WTC11 (cell line): ENCODE data around the gene PDGFRB. TPM values are rescaled to one million over a fixed set of nuclear protein-coding genes. Genes with fewer than 3 reads are reported as not detected.
A peak's percentile ranks its signal among the peaks of the same experiment; 100 is the strongest.

ENCODE experiments used
- ATAC-seq: fragments of 200-7000 bp; cut with Tn5 transposase; 2 replicates; pipeline ENCODE4 v1.10.0; 2021; ENCODE audit warnings: mild to moderate bottlenecking, moderate library complexity
- CTCF ChIA-PET: fragments of 300-600 bp; sonication (Branson Sonifier 250); formaldehyde crosslinking; loops from one replicate; lab custom pipeline; 2021; ENCODE audit warnings: antibody characterized with exemption; lab: Charles Lee
- POLR2A ChIA-PET: fragments of 350-600 bp; sonication (Branson Sonifier 250); formaldehyde crosslinking; loops from one replicate; lab custom pipeline; 2021; ENCODE audit warnings: antibody characterized with exemption; lab: Charles Lee
- DNase-seq: peaks from one replicate; pipeline ENCODE4 v3.0.0; 2021; ENCODE audit warnings: low spot score
- H3K27ac Mint-ChIP-seq: 2 replicates; pipeline ENCODE4 v1.8.0; 2021; ENCODE audit warnings: mixed read lengths
- H3K27me3 Mint-ChIP-seq: 2 replicates; pipeline ENCODE4 v1.8.0; 2021; ENCODE audit warnings: low read depth, mild to moderate bottlenecking, moderate library complexity, mixed read lengths
- H3K36me3 Mint-ChIP-seq: 2 replicates; pipeline ENCODE4 v1.8.0; 2021; ENCODE audit warnings: mixed read lengths
- H3K4me1 Mint-ChIP-seq: 2 replicates; pipeline ENCODE4 v1.8.0; 2022; ENCODE audit warnings: mixed read lengths
- H3K4me3 Mint-ChIP-seq: 2 replicates; pipeline ENCODE4 v1.8.0; 2021; ENCODE audit warnings: mild to moderate bottlenecking, moderate library complexity, mixed read lengths
- H3K9me3 Mint-ChIP-seq: 2 replicates; pipeline ENCODE4 v1.8.0; 2021; ENCODE audit warnings: mixed read lengths
- CBFB ChIP-seq: sonication (generic); formaldehyde crosslinking; IDR thresholded peaks from 2 replicates; pipeline ENCODE4 v1.8.1; 2022; ENCODE audit warnings: mild to moderate bottlenecking, low read depth, missing genetic modification reagents
- CREB1 ChIP-seq: sonication (generic); formaldehyde crosslinking; IDR thresholded peaks from 2 replicates; pipeline ENCODE4 v1.8.0; 2023; ENCODE audit warnings: mild to moderate bottlenecking, missing genetic modification reagents
- FOXK1 ChIP-seq: sonication (generic); formaldehyde crosslinking; IDR thresholded peaks from 2 replicates; pipeline ENCODE4 v1.8.0; 2022; ENCODE audit warnings: mild to moderate bottlenecking, moderate library complexity, missing genetic modification reagents
- FOXP1 ChIP-seq: sonication (generic); formaldehyde crosslinking; IDR thresholded peaks from 2 replicates; pipeline ENCODE4 v1.8.0; 2022; ENCODE audit warnings: missing genetic modification reagents, mild to moderate bottlenecking, moderate library complexity, borderline replicate concordance
- GABPB1 ChIP-seq: sonication (generic); formaldehyde crosslinking; IDR thresholded peaks from 2 replicates; pipeline ENCODE4 v1.8.1; 2023; ENCODE audit warnings: mild to moderate bottlenecking, missing genetic modification reagents
- GTF2I ChIP-seq: fragments of 250-450 bp; sonication (Bioruptor Pico); conservative IDR thresholded peaks from 2 replicates; pipeline ENCODE4 v1.4.0; 2021; ENCODE audit warnings: mild to moderate bottlenecking
- IRF1 ChIP-seq: sonication (generic); formaldehyde crosslinking; IDR thresholded peaks from 2 replicates; pipeline ENCODE4 v1.8.0; 2023; ENCODE audit warnings: missing genetic modification reagents
- MAX ChIP-seq: sonication (generic); formaldehyde crosslinking; IDR thresholded peaks from 2 replicates; pipeline ENCODE4 v1.8.0; 2022; ENCODE audit warnings: mild to moderate bottlenecking, missing genetic modification reagents
- MLX ChIP-seq: sonication (generic); formaldehyde crosslinking; IDR thresholded peaks from 2 replicates; pipeline ENCODE4 v1.8.1; 2023; ENCODE audit warnings: mild to moderate bottlenecking, missing genetic modification reagents, moderate library complexity
- MXD4 ChIP-seq: fragments of 250-450 bp; sonication (Bioruptor Pico); IDR thresholded peaks from 2 replicates; pipeline ENCODE4 v1.8.0; 2021; ENCODE audit warnings: mild to moderate bottlenecking, moderate library complexity, borderline replicate concordance
- MYBL2 ChIP-seq: sonication (generic); formaldehyde crosslinking; IDR thresholded peaks from 2 replicates; pipeline ENCODE4 v1.8.1; 2023; ENCODE audit warnings: mild to moderate bottlenecking, moderate library complexity, missing genetic modification reagents
- NR1H2 ChIP-seq: sonication (generic); formaldehyde crosslinking; IDR thresholded peaks from 2 replicates; pipeline ENCODE4 v1.9.0; 2021; ENCODE audit warnings: mild to moderate bottlenecking, moderate library complexity, missing genetic modification reagents
- SP1 ChIP-seq: sonication (generic); formaldehyde crosslinking; conservative IDR thresholded peaks from 2 replicates; pipeline ENCODE4 v1.8.1; 2022; ENCODE audit warnings: missing genetic modification reagents
- STAT6 ChIP-seq: sonication (generic); formaldehyde crosslinking; conservative IDR thresholded peaks from 2 replicates; pipeline ENCODE4 v1.8.1; 2023; ENCODE audit warnings: mild to moderate bottlenecking, low read depth, missing genetic modification reagents, moderate library complexity
- TEAD1 ChIP-seq: sonication (generic); formaldehyde crosslinking; IDR thresholded peaks from 2 replicates; pipeline ENCODE4 v1.8.0; 2022; ENCODE audit warnings: mild to moderate bottlenecking, missing genetic modification reagents
- ZNF281 ChIP-seq: sonication (generic); formaldehyde crosslinking; IDR thresholded peaks from 2 replicates; pipeline ENCODE4 v1.8.0; 2023; ENCODE audit warnings: mild to moderate bottlenecking, missing genetic modification reagents
- total RNA-seq: library from RNA; stranded (reverse); gene quantifications from 3 replicates; pipeline ENCODE4 v1.2.3, GENCODE V29; 2021
- TF ChIP-seq, protein P1 (sequence below): sonication (generic); formaldehyde crosslinking; IDR thresholded peaks from 2 replicates; pipeline ENCODE4 v1.8.1; 2022; ENCODE audit warnings: low read depth, mild to moderate bottlenecking, moderate library complexity, missing genetic modification reagents, borderline replicate concordance
- TF ChIP-seq, protein P2 (sequence below): sonication (generic); formaldehyde crosslinking; IDR thresholded peaks from 2 replicates; pipeline ENCODE4 v1.8.1; 2023; ENCODE audit warnings: mild to moderate bottlenecking, missing genetic modification reagents

The PDGFRB gene
- total RNA-seq, 1 experiment from 2014 or later: 5.1 TPM

DNA sequence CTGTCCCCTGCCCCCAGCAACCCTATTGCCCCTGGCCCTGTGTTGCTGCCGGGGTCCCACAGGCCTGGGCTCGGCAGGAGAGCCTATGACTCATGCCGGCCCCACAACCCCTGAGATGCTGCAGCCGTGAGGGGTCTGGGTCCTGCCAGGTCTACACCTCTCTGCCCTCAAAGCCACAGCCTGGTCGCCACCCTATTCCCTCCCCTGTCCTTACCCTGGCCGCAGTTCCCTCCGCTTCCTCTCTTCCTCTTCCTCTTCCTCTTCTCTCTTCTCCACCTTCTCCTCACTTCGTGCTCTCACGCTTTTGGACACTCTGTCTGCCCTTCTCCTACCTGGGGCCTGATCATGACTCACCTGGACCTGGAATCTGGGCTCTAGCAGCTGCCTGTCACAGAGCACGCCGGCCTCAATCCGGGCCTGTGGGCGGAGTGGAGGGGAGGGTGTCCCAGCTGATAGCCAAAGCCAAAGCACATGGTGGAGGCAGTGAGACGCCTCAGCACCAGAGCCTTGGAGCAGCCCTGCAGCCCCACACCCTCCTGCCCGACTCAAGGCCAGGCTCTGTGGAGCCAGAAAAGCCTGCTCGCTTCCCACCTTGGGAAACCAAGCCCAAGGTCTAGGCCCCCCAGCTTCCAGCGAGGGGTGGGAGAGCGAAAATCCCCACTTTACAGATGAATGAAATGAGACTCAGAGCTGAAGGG lies 42.4 kb downstream of the PDGFRB start:
- ATAC-seq: peak; percentile 59
- TF ChIP-seq MLX (CRISPR knock-in tag): no peak
- TF ChIP-seq FOXK1: no peak
- TF ChIP-seq NR1H2 (CRISPR knock-in tag): no peak
- TF ChIP-seq FOXP1 (CRISPR knock-in tag): no peak
- TF ChIP-seq, protein P1, sequence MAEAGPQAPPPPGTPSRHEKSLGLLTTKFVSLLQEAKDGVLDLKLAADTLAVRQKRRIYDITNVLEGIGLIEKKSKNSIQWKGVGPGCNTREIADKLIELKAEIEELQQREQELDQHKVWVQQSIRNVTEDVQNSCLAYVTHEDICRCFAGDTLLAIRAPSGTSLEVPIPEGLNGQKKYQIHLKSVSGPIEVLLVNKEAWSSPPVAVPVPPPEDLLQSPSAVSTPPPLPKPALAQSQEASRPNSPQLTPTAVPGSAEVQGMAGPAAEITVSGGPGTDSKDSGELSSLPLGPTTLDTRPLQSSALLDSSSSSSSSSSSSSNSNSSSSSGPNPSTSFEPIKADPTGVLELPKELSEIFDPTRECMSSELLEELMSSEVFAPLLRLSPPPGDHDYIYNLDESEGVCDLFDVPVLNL (CRISPR knock-in tag): no peak
- TF ChIP-seq MXD4 (CRISPR knock-in tag): no peak
- TF ChIP-seq GABPB1 (CRISPR knock-in tag): no peak
- TF ChIP-seq, all 79 proteins: peak for 0
- peak; percentile 38 for DNase-seq
- POLR2A ChIA-PET: no interaction called here
- no peaks in the 10 kb centered on the region for H3K27me3 Mint-ChIP-seq
- 0 out of 2 replicates have a peak overlapping the region, but pooled peaks have one; percentile 63 for H3K27ac Mint-ChIP-seq
- H3K9me3 Mint-ChIP-seq: no peaks in the 10 kb centered on the region
- no peaks in the 10 kb centered on the region for H3K36me3 Mint-ChIP-seq
- CTCF ChIA-PET: interaction anchor here (0.9 to 1.7 kb wide), 4 partner anchors 9 to 25 kb away, joined by 3 to 6 read pairs (median 4); no protein-coding TSS in a partner anchor
- H3K4me1 Mint-ChIP-seq: peaks cover 5% of the 10 kb centered on the region
- H3K4me3 Mint-ChIP-seq: no peak overlapping the region

GRCh38 chr5:150112201-150113046 lies 43.2 kb downstream of the PDGFRB start:
- ChIA-PET POLR2A (no interaction called here), CTCF (interaction anchor here (1.0 to 1.7 kb wide), 4 partner anchors 10 to 63 kb away, joined by 3 to 6 read pairs (median 4); no protein-coding TSS in a partner anchor)
- no peak overlapping the region for H3K4me3 Mint-ChIP-seq

DNA sequence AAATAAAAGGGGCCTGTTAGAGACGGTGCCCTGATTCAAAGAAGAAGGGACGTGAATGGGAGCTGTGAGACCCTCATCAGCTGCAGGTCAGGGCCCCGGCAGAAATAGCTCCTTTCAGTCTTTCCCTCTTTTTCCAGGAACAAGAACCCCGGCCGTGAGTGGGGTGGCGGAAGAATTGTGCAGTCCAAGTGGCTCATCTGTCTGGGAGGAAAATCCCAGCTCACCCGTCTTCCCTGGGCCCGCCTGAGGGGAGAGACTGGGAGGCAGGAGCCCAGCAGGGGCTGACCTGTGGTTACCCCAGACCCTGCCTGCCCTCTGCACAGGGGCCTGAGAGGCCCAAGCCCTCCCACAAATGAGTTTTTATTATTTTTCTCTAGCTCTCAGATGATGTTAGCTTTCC lies 44.5 kb downstream of the PDGFRB start:
- H3K36me3 Mint-ChIP-seq: no peaks in the 10 kb centered on the region
- H3K27ac Mint-ChIP-seq: no peak overlapping the region
- H3K9me3 Mint-ChIP-seq: no peaks in the 10 kb centered on the region
- POLR2A ChIA-PET: no interaction called here
- H3K4me1 Mint-ChIP-seq: peaks cover 5% of the 10 kb centered on the region
- ATAC-seq (no peak), DNase-seq (no peak)
- H3K27me3 Mint-ChIP-seq: no peaks in the 10 kb centered on the region
- no peak overlapping the region for H3K4me3 Mint-ChIP-seq
- CTCF ChIA-PET: no interaction called here
- TF ChIP-seq GTF2I (CRISPR knock-in tag) (no peak), MAX (no peak), SP1 (CRISPR knock-in tag) (no peak), STAT6 (no peak), IRF1 (CRISPR knock-in tag) (no peak)
- TF ChIP-seq, protein P2, sequence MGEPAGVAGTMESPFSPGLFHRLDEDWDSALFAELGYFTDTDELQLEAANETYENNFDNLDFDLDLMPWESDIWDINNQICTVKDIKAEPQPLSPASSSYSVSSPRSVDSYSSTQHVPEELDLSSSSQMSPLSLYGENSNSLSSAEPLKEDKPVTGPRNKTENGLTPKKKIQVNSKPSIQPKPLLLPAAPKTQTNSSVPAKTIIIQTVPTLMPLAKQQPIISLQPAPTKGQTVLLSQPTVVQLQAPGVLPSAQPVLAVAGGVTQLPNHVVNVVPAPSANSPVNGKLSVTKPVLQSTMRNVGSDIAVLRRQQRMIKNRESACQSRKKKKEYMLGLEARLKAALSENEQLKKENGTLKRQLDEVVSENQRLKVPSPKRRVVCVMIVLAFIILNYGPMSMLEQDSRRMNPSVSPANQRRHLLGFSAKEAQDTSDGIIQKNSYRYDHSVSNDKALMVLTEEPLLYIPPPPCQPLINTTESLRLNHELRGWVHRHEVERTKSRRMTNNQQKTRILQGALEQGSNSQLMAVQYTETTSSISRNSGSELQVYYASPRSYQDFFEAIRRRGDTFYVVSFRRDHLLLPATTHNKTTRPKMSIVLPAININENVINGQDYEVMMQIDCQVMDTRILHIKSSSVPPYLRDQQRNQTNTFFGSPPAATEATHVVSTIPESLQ (CRISPR knock-in tag): no peak

More at GRCh38 chr5:150112201-150113046, 43.2 kb downstream of the PDGFRB start:
- Mint-ChIP-seq H3K27me3 (no peaks in the 10 kb centered on the region), H3K27ac (no peak overlapping the region), H3K4me1 (peaks cover 5% of the 10 kb centered on the region), H3K9me3 (no peaks in the 10 kb centered on the region), H3K36me3 (no peaks in the 10 kb centered on the region)
- TF ChIP-seq MYBL2 (CRISPR knock-in tag): no peak
- no peak for TF ChIP-seq CBFB
- no peak for TF ChIP-seq TEAD1 (CRISPR knock-in tag)
- TF ChIP-seq CREB1 (CRISPR knock-in tag): no peak
- no peak for TF ChIP-seq ZNF281 (CRISPR knock-in tag)
- TF ChIP-seq FOXK1: no peak
- DNase-seq (no peak), ATAC-seq (no peak; the same call in 1 of the 2 replicates)
